ENCODE data around the gene CDH4. TPM values are rescaled to one million over a fixed set of nuclear protein-coding genes. Genes with fewer than 3 reads are reported as not detected.
A peak's percentile ranks its signal among the peaks of the same experiment; 100 is the strongest.

Gene CDH4
- total and polyA plus RNA-seq, 2 of the 13 experiments (the other 11 are each of a cell fraction or from before 2014, with no cell fraction given): not detected

DNA sequence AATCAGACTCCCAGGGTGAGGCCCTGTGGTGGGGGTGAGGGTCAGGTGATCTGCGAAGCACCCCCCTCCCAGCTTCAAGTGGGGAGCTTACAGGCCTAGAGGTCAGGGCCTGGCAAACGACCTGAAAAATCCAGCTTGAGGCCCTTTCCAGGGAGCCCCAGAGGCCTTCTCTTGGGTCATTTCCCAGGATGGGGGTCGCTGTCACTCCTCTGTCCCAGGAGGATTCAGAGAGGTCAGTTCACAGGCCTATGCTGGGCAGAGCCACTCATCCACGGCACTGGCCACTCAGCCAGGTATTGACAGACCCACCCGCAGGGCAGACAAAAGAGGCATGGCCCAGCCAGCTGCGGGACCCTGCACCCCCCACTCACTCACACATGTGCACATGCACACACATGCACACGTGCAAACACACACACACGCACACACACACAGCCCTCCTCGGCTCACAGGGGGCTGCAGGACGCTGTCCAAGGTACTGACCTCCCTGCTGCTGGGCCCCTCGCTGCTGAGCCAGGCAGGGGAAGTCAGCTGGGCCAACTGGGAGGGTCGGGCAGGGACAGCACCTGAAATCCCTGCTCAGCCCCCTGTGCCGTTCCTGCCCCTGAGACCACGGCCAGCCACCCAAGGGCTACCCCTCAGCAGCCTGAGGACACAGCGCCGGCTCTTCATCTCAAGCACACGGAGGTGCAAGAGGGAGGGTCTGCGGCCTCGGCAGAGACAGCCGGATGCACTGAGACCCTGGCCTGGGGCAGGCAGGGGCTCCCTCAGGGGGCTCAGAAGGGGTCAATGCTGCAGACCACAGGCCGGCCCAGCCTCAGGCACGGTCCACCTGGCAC is 699.9 kb downstream of the CDH4 start:
- in situ Hi-C loops (cut with HindIII; ENCODE audit: extremely low pct_ligation_motif_present, low pct_unique_long_range_greater_than_20kb): no loop called here
- TF ChIP-seq TGIF2 (CRISPR knock-in tag; IDR thresholded peaks at IDR 0.05) (peak; percentile 98), ZNF678 (CRISPR knock-in tag; IDR thresholded peaks at IDR 0.05) (peak; percentile 99), ZNF75D (CRISPR knock-in tag; IDR thresholded peaks at IDR 0.05; ENCODE audit: borderline replicate concordance) (no peak), MXD4 (CRISPR knock-in tag; IDR thresholded peaks at IDR 0.05) (peak; percentile 90; the same call in 1 of the 2 replicates), NCOA1 (CRISPR knock-in tag; IDR thresholded peaks at IDR 0.05) (no peak), SP2 (CRISPR knock-in tag; IDR thresholded peaks at IDR 0.05) (peak; percentile 64), ZNF230 (CRISPR knock-in tag; IDR thresholded peaks at IDR 0.05) (peak; percentile 99), MTF1 (CRISPR knock-in tag; IDR thresholded peaks at IDR 0.05) (peak; percentile 88)
- TF ChIP-seq, protein P1, sequence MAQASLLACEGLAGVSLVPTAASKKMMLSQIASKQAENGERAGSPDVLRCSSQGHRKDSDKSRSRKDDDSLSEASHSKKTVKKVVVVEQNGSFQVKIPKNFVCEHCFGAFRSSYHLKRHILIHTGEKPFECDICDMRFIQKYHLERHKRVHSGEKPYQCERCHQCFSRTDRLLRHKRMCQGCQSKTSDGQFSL (CRISPR knock-in tag; IDR thresholded peaks at IDR 0.05): peak; percentile 89
- TF ChIP-seq, protein P2, sequence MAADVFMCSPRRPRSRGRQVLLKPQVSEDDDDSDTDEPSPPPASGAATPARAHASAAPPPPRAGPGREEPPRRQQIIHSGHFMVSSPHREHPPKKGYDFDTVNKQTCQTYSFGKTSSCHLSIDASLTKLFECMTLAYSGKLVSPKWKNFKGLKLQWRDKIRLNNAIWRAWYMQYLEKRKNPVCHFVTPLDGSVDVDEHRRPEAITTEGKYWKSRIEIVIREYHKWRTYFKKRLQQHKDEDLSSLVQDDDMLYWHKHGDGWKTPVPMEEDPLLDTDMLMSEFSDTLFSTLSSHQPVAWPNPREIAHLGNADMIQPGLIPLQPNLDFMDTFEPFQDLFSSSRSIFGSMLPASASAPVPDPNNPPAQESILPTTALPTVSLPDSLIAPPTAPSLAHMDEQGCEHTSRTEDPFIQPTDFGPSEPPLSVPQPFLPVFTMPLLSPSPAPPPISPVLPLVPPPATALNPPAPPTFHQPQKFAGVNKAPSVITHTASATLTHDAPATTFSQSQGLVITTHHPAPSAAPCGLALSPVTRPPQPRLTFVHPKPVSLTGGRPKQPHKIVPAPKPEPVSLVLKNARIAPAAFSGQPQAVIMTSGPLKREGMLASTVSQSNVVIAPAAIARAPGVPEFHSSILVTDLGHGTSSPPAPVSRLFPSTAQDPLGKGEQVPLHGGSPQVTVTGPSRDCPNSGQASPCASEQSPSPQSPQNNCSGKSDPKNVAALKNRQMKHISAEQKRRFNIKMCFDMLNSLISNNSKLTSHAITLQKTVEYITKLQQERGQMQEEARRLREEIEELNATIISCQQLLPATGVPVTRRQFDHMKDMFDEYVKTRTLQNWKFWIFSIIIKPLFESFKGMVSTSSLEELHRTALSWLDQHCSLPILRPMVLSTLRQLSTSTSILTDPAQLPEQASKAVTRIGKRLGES (CRISPR knock-in tag; IDR thresholded peaks at IDR 0.05; ENCODE audit: borderline replicate concordance): peak; percentile 83
- TF ChIP-seq, protein P3, sequence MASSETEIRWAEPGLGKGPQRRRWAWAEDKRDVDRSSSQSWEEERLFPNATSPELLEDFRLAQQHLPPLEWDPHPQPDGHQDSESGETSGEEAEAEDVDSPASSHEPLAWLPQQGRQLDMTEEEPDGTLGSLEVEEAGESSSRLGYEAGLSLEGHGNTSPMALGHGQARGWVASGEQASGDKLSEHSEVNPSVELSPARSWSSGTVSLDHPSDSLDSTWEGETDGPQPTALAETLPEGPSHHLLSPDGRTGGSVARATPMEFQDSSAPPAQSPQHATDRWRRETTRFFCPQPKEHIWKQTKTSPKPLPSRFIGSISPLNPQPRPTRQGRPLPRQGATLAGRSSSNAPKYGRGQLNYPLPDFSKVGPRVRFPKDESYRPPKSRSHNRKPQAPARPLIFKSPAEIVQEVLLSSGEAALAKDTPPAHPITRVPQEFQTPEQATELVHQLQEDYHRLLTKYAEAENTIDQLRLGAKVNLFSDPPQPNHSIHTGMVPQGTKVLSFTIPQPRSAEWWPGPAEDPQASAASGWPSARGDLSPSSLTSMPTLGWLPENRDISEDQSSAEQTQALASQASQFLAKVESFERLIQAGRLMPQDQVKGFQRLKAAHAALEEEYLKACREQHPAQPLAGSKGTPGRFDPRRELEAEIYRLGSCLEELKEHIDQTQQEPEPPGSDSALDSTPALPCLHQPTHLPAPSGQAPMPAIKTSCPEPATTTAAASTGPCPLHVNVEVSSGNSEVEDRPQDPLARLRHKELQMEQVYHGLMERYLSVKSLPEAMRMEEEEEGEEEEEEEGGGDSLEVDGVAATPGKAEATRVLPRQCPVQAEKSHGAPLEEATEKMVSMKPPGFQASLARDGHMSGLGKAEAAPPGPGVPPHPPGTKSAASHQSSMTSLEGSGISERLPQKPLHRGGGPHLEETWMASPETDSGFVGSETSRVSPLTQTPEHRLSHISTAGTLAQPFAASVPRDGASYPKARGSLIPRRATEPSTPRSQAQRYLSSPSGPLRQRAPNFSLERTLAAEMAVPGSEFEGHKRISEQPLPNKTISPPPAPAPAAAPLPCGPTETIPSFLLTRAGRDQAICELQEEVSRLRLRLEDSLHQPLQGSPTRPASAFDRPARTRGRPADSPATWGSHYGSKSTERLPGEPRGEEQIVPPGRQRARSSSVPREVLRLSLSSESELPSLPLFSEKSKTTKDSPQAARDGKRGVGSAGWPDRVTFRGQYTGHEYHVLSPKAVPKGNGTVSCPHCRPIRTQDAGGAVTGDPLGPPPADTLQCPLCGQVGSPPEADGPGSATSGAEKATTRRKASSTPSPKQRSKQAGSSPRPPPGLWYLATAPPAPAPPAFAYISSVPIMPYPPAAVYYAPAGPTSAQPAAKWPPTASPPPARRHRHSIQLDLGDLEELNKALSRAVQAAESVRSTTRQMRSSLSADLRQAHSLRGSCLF (CRISPR knock-in tag; IDR thresholded peaks at IDR 0.05; ENCODE audit: borderline replicate concordance): peak; percentile 98
- TF ChIP-seq, protein P4, sequence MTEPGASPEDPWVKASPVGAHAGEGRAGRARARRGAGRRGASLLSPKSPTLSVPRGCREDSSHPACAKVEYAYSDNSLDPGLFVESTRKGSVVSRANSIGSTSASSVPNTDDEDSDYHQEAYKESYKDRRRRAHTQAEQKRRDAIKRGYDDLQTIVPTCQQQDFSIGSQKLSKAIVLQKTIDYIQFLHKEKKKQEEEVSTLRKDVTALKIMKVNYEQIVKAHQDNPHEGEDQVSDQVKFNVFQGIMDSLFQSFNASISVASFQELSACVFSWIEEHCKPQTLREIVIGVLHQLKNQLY (CRISPR knock-in tag; IDR thresholded peaks at IDR 0.05): peak; percentile 16; the same call in 1 of the 2 replicates
- TF ChIP-seq, protein P5, sequence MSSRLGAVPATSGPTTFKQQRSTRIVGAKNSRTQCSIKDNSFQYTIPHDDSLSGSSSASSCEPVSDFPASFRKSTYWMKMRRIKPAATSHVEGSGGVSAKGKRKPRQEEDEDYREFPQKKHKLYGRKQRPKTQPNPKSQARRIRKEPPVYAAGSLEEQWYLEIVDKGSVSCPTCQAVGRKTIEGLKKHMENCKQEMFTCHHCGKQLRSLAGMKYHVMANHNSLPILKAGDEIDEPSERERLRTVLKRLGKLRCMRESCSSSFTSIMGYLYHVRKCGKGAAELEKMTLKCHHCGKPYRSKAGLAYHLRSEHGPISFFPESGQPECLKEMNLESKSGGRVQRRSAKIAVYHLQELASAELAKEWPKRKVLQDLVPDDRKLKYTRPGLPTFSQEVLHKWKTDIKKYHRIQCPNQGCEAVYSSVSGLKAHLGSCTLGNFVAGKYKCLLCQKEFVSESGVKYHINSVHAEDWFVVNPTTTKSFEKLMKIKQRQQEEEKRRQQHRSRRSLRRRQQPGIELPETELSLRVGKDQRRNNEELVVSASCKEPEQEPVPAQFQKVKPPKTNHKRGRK (CRISPR knock-in tag; IDR thresholded peaks at IDR 0.05): no peak

More for the DNA sequence above, 699.9 kb downstream of the CDH4 start:
- FAIRE-seq (no peak), ATAC-seq (peak; percentile 62), DNase-seq (ENCODE audit: low spot score) (no peak)
- no peak overlapping the region for H3K27ac ChIP-seq (ENCODE audit: extremely low read length, insufficient read depth, low read length)
- H4K20me1 ChIP-seq (ENCODE audit: insufficient read depth, low read length): peaks cover 14% of the 10 kb centered on the region; the same call in 1 of the 2 replicates
- no peaks in the 10 kb centered on the region for H3K9me3 ChIP-seq (ENCODE audit: low read length)
- no peaks in the 10 kb centered on the region for H3K36me3 ChIP-seq (replicated peaks in 1 of 2; ENCODE audit: control insufficient read depth in 1 of 2, insufficient read depth in 2 of 2, low read length in 2 of 2)
- 37% methylated on average over 17 of the region's 22 CpGs for WGBS (ENCODE audit: low lambda C conversion rate)
- no TSS peak for BruUV-seq (replicated peaks)
- no peak overlapping the region for H3K4me2 ChIP-seq (ENCODE audit: low read depth, low read length)
- CTCF ChIA-PET (ENCODE audit: low intra/inter-chr PET ratio, low total read pairs): no interaction called here
- H2AFZ ChIP-seq (ENCODE audit: low read length): no peak overlapping the region
- no peaks in the 10 kb centered on the region for H3K27me3 ChIP-seq (ENCODE audit: control insufficient read depth in 1 of 2, insufficient read depth in 2 of 2, low read length in 2 of 2)
- peaks cover 31% of the 10 kb centered on the region for H3K4me1 ChIP-seq (ENCODE audit: insufficient read depth, low read length)
- H3K79me2 ChIP-seq (ENCODE audit: insufficient read depth, low read length): no peaks in the 10 kb centered on the region
- intact Hi-C loops (cut with micrococcal nuclease; ENCODE audit: unreplicated experiment): no loop called here
- H3K4me3 ChIP-seq (replicated peaks in 1 of 3; ENCODE audit: insufficient read depth in 1 of 3, low read depth in 2 of 3, low read length in 3 of 3): no peak overlapping the region
- no peak overlapping the region for H3K9ac ChIP-seq (ENCODE audit: insufficient read depth, low read depth, low read length)
- POLR2A ChIA-PET: no interaction called here

Measured in HepG2 (cell line).